ENCODE results near the gene KRT6B. TPM values are rescaled to one million over a fixed set of nuclear protein-coding genes. Genes with fewer than 3 reads are reported as not detected.

The KRT6B gene
- total RNA-seq, 1 experiment from 2014 or later, result not detected

- Histone ChIP-seq H3K27me3 (ENCODE audit: control insufficient read depth, insufficient read depth, low read length) (peaks cover 2% of the 10 kb centered on the region), H3K4me3 (ENCODE audit: low read depth in 2 of 2, low read length in 2 of 2) (no peak overlapping the region), H3K36me3 (ENCODE audit: control insufficient read depth, insufficient read depth, low read length) (no peaks in the 10 kb centered on the region), H3K4me1 (ENCODE audit: control insufficient read depth, insufficient read depth, low read length) (no peaks in the 10 kb centered on the region), H3K9me3 (ENCODE audit: control insufficient read depth, insufficient read depth, low read depth, low read length) (no peaks in the 10 kb centered on the region), H3K27ac (ENCODE audit: low read length) (no peak overlapping the region)
- intact Hi-C loops (cut with micrococcal nuclease; ENCODE audit: unreplicated experiment) (no loop called here), in situ Hi-C loops (cut with HindIII; ENCODE audit: low pct_unique_long_range_greater_than_20kb, low sequenced_read_pairs) (no loop called here)
- POLR2A ChIA-PET, result no interaction called here
- TF ChIP-seq SIN3A (IDR thresholded peaks at IDR 0.05; ENCODE audit: borderline replicate concordance, insufficient read depth, low read depth, low read length) (no peak), POLR2AphosphoS5 (IDR thresholded peaks at IDR 0.05; ENCODE audit: low read depth, low read length) (no peak), TCF7L2 (IDR thresholded peaks at IDR 0.05; ENCODE audit: low read depth, low read length) (no peak), REST (IDR thresholded peaks at IDR 0.05; ENCODE audit: insufficient read depth in 1 of 2, low read depth in 2 of 2, low read length in 1 of 2) (no peak)
- TF ChIP-seq, protein P1, sequence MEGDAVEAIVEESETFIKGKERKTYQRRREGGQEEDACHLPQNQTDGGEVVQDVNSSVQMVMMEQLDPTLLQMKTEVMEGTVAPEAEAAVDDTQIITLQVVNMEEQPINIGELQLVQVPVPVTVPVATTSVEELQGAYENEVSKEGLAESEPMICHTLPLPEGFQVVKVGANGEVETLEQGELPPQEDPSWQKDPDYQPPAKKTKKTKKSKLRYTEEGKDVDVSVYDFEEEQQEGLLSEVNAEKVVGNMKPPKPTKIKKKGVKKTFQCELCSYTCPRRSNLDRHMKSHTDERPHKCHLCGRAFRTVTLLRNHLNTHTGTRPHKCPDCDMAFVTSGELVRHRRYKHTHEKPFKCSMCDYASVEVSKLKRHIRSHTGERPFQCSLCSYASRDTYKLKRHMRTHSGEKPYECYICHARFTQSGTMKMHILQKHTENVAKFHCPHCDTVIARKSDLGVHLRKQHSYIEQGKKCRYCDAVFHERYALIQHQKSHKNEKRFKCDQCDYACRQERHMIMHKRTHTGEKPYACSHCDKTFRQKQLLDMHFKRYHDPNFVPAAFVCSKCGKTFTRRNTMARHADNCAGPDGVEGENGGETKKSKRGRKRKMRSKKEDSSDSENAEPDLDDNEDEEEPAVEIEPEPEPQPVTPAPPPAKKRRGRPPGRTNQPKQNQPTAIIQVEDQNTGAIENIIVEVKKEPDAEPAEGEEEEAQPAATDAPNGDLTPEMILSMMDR (IDR thresholded peaks at IDR 0.05), result no peak
- BruUV-seq (replicated peaks), result no TSS peak
- ATAC-seq (no peak), DNase-seq (ENCODE audit: low read depth, low spot score) (no peak)
- CTCF ChIA-PET, result no interaction called here
These were observed 15.0 kb downstream of the KRT6B start for GRCh38 chr12:52436828-52437474.

DNA sequence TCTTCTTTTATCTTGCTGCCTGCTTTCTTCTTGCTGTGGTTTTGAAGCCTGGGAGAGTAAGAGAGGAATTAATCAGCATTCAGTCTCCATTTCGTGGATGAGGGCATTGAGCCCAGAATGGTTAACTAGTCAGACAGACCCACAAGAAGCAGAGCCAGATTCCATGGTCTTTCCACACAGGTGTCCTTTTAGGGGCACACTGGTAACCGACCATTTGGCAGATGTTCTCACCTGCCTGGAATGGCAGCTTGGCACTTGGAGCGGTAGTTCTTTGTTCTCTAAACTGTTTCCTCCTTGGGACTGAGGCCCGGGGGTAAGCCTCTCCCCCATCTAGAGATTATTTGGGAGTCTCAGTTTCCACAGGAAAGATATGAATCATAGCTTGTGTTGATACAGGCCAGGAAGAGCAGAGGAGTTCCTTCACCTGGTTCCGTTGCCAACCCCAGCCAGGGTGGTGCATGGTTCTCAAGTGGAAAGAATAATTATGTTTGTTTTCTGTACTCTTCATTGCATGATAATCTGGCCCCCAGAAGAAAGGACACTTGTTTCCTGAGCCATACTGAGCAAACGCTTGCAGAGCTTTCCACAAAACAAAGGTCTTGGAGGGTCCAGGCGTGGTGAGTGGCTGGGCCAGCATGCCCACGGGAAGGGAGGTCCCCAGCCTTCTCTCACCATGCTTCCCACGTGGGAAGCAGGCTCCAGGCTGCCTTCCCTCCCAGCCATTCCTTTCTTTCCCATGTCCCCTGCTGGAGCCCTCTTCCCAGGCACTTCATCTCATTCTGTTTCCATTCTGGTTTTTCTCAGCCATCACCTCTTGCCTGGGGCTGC lies 15.7 kb downstream of the KRT6B start:
- TF ChIP-seq, protein P1 (IDR thresholded peaks at IDR 0.05), result no peak
- TF ChIP-seq POLR2AphosphoS5 (IDR thresholded peaks at IDR 0.05; ENCODE audit: low read depth, low read length) (no peak), SIN3A (IDR thresholded peaks at IDR 0.05; ENCODE audit: borderline replicate concordance, insufficient read depth, low read depth, low read length) (no peak), REST (IDR thresholded peaks at IDR 0.05; ENCODE audit: insufficient read depth in 1 of 2, low read depth in 2 of 2, low read length in 1 of 2) (no peak), TCF7L2 (IDR thresholded peaks at IDR 0.05; ENCODE audit: low read depth, low read length) (no peak)
- no TSS peak for BruUV-seq (replicated peaks)
- no peak for DNase-seq (ENCODE audit: low read depth, low spot score)
- Histone ChIP-seq H3K36me3 (ENCODE audit: control insufficient read depth, insufficient read depth, low read length) (no peaks in the 10 kb centered on the region), H3K4me3 (ENCODE audit: low read depth in 2 of 2, low read length in 2 of 2) (no peak overlapping the region), H3K27me3 (ENCODE audit: control insufficient read depth, insufficient read depth, low read length) (peaks cover 8% of the 10 kb centered on the region), H3K27ac (ENCODE audit: low read length) (no peak overlapping the region), H3K4me1 (ENCODE audit: control insufficient read depth, insufficient read depth, low read length) (no peaks in the 10 kb centered on the region), H3K9me3 (ENCODE audit: control insufficient read depth, insufficient read depth, low read depth, low read length) (no peaks in the 10 kb centered on the region)
- intact Hi-C loops (cut with micrococcal nuclease; ENCODE audit: unreplicated experiment), result no loop called here
- ChIA-PET CTCF (no interaction called here), POLR2A (no interaction called here)
- in situ Hi-C loops (cut with HindIII; ENCODE audit: low pct_unique_long_range_greater_than_20kb, low sequenced_read_pairs), result no loop called here
- ATAC-seq, result no peak

All from Panc1 (cell line).